Gastroesophageal sphincter (tissue), 3 donors: ENCODE measurements around the gene SAMD4B.

Experiments used
- EP300 ChIP-seq: sonication (generic); formaldehyde crosslinking; IDR thresholded peaks from one replicate; pipeline ENCODE4 v1.6.1; 2017; ENCODE audit warnings: antibody characterized with exemption, mild to moderate bottlenecking
- POLR2A ChIP-seq, 2 donors: fragments of 450-650 bp; IDR thresholded peaks; one replicate each; pipeline ENCODE4 v1.6.1; 2017; ENCODE audit warnings: antibody characterized with exemption in 2 of 2, mild to moderate bottlenecking in 2 of 2, moderate library complexity in 1 of 2
- POLR2AphosphoS5 ChIP-seq: sonication (generic); formaldehyde crosslinking; IDR thresholded peaks from one replicate; pipeline ENCODE4 v1.6.1; 2017; ENCODE audit warnings: antibody characterized with exemption
- TF ChIP-seq, protein P1 (sequence below), 4 experiments: fragments of 200-600 bp in 2 of 4; fragments of 450-650 bp in 2 of 4; sonication (generic) in 1 of 4; IDR thresholded peaks; one replicate each; pipeline ENCODE4 v1.5.1; 2017 to 2019; ENCODE audit warnings: antibody characterized with exemption in 4 of 4, mild to moderate bottlenecking in 2 of 4, moderate library complexity in 2 of 4

DNA sequence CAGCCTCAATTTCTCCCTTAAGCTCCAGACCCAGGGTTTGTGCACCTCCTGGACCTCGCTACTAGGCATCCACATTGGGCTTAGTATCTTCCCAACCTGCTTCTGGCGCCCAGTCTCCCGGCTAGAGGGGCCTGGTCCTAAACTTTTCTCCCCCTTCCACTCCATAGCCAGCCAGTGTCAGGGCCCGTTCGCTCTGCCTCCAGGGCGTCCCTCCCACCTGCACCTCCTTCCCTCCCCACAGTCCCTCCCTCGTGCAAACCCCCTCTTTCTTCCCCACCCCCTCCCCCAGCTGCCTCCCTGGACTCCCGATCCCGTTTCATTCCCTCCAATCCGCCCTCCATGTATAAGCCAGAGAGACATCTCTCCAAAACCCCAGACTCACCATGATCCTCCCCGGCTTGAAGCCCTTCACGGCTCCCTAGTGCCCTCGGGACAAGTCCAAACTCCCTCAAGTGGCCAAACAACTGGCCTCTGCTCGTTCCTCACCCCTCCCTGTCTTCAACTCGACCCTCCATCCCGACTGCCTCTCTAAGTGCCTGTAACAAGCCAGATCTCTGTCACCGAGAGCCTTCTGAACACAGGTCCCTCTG is 997 bp upstream of the SAMD4B start:
- TF ChIP-seq, protein P1, sequence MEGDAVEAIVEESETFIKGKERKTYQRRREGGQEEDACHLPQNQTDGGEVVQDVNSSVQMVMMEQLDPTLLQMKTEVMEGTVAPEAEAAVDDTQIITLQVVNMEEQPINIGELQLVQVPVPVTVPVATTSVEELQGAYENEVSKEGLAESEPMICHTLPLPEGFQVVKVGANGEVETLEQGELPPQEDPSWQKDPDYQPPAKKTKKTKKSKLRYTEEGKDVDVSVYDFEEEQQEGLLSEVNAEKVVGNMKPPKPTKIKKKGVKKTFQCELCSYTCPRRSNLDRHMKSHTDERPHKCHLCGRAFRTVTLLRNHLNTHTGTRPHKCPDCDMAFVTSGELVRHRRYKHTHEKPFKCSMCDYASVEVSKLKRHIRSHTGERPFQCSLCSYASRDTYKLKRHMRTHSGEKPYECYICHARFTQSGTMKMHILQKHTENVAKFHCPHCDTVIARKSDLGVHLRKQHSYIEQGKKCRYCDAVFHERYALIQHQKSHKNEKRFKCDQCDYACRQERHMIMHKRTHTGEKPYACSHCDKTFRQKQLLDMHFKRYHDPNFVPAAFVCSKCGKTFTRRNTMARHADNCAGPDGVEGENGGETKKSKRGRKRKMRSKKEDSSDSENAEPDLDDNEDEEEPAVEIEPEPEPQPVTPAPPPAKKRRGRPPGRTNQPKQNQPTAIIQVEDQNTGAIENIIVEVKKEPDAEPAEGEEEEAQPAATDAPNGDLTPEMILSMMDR (IDR thresholded peaks at IDR 0.05), result no peak
- no peak for TF ChIP-seq POLR2A (IDR thresholded peaks at IDR 0.05)
- no peak for TF ChIP-seq EP300
- no peak for TF ChIP-seq POLR2AphosphoS5
